Psoas muscle (tissue), 8 donors: ENCODE measurements around the gene AXIN1. TPM values are rescaled to one million over a fixed set of nuclear protein-coding genes. Genes with fewer than 3 reads are reported as not detected.

Experiments used
- ATAC-seq, 4 donors: fragments of 200-7000 bp; cut with Tn5 transposase; one replicate each; pipeline ENCODE4 v1.9.1; 2020; ENCODE audit warnings: moderate library complexity in 3 of 4, mild to moderate bottlenecking in 2 of 4
- DNase-seq, 2 donors: peaks; one replicate each; pipeline ENCODE4 v3.0.0-alpha.2; 2020
- H3K27ac ChIP-seq: fragments of 200-600 bp; one replicate; pipeline ENCODE4 v1.8.0; 2022
- H3K27me3 ChIP-seq, 3 donors: fragments of 200-600 bp in 1 of 3; one replicate each; pipeline versions ENCODE4 v1.6.1 to v1.8.0; 2013 to 2022; ENCODE audit warnings: low read length in 2 of 3, mild to moderate bottlenecking in 2 of 3, moderate library complexity in 1 of 3; ENCODE audit not compliant: insufficient read depth in 3 of 3
- H3K36me3 ChIP-seq, 2 donors: fragments of 200-600 bp in 1 of 2; one replicate each; pipeline versions ENCODE4 v1.6.1 to v1.8.0; 2013 to 2022; ENCODE audit warnings: low read depth in 1 of 2, mild to moderate bottlenecking in 1 of 2, moderate library complexity in 1 of 2; ENCODE audit not compliant: insufficient read depth in 1 of 2
- H3K4me1 ChIP-seq: fragments of 200-600 bp; one replicate; pipeline ENCODE4 v1.8.0; 2022
- H3K4me3 ChIP-seq: fragments of 200-600 bp; one replicate; pipeline ENCODE4 v1.8.0; 2022; ENCODE audit warnings: mild to moderate bottlenecking
- H3K9me3 ChIP-seq: fragments of 200-600 bp; one replicate; pipeline ENCODE4 v1.8.0; 2022
- CTCF ChIP-seq: fragments of 200-600 bp; IDR thresholded peaks from one replicate; pipeline ENCODE4 v1.8.0; 2022; ENCODE audit warnings: antibody characterized with exemption
- WGBS, 3 donors: extraction: QIAGEN DNeasy Blood & Tissue Kit; methylation state at CpG; one replicate each; pipeline versions ENCODE4 v1.1.6 to v1.1.7; 2013; 5-methylcytosine and 5-hydroxymethylcytosine counted together
- intact Hi-C, 2 donors: fragments of 100-400 bp; cut with DNase I; formaldehyde crosslinking; loops; one replicate each; pipeline versions ENCODE4 v1.11.0 to v1.14.2; 2022
- polyA plus RNA-seq, 3 donors: library from polyadenylated mRNA; stranded (reverse); fragments of 200-250 nt; gene quantifications; one replicate each; pipeline ENCODE4 v1.2.3, GENCODE V29; 2013
- total RNA-seq, 4 donors: library from RNA; stranded (reverse); fragmentation: NEBNext Ultra II Directional in 2 of 4; extraction: Animal tissue kit (Norgen Biotek cat#: 25700) in 2 of 4; gene quantifications; one replicate each; pipeline versions ENCODE4 v1.2.1 to v1.2.4, GENCODE V29; 2021 to 2023
- donor health status: healthy with polysubstance abuse.
- donor health status: DM: no; HTN: no; CAD: no; lungs with moderate emphysema.
- donor health status: Bipolar disorder and iron deficiency.
- donor health status: healthy.
- donor health status: DM: yes; HTN: yes; CAD: no.
- donor health status: DM: no; HTN: no; CAD: no.
- donor health status: DM: no; HTN: no; CAD: no.
- donor health status: DM: yes; HTN: yes; CAD: no.

AXIN1 gene
- total and polyA plus RNA-seq, 7 donors: 12.1 to 32.3 (median 23.2) TPM

GRCh38 chr16:376817-377418 is 24.4 kb upstream of the AXIN1 start:
- peaks cover 0 to 54% of the 10 kb centered on the region in 2 donors for H3K36me3 ChIP-seq
- no peaks in the 10 kb centered on the region for H3K27me3 ChIP-seq
- DNase-seq: no peak
- no peak overlapping the region for H3K27ac ChIP-seq
- 85 to 89% (median 86%) methylated on average over 22 to 26 of the region's 26 CpGs for WGBS, 3 donors
- TF ChIP-seq CTCF: no peak
- no peaks in the 10 kb centered on the region for H3K9me3 ChIP-seq
- intact Hi-C loops: no loop called here
- no peak for ATAC-seq
- no peak overlapping the region for H3K4me3 ChIP-seq
- peaks cover 8% of the 10 kb centered on the region for H3K4me1 ChIP-seq

- H3K36me3 ChIP-seq: peaks cover 0 to 60% of the 10 kb centered on the region in 2 donors
- no peak overlapping the region for H3K4me3 ChIP-seq
- DNase-seq (no peak), ATAC-seq (no peak)
- H3K9me3 ChIP-seq: no peaks in the 10 kb centered on the region
- 90 to 93% (median 91%) methylated on average over 42 to 44 of the region's 44 CpGs for WGBS, 3 donors
- intact Hi-C loops: no loop called here
- no peak overlapping the region for H3K27ac ChIP-seq
- TF ChIP-seq CTCF: no peak
- H3K4me1 ChIP-seq: peaks cover 9% of the 10 kb centered on the region
- no peaks in the 10 kb centered on the region for H3K27me3 ChIP-seq
Observed at GRCh38 chr16:375927-376816, 23.6 kb upstream of the AXIN1 start.

- peaks cover 0 to 60% of the 10 kb centered on the region in 2 donors for H3K36me3 ChIP-seq
- no peak for ATAC-seq
- WGBS, 3 donors: 93 to 97% (median 95%) methylated on average over 18 to 23 of the region's 23 CpGs
- H3K4me1 ChIP-seq: peaks cover 11% of the 10 kb centered on the region
- H3K27me3 ChIP-seq: no peaks in the 10 kb centered on the region
- H3K9me3 ChIP-seq: no peaks in the 10 kb centered on the region
- intact Hi-C loops: no loop called here
- TF ChIP-seq CTCF: no peak
- no peak overlapping the region for H3K4me3 ChIP-seq
- H3K27ac ChIP-seq: no peak overlapping the region
- DNase-seq: no peak
Observed at GRCh38 chr16:375212-375611, 22.7 kb upstream of the AXIN1 start.

- H3K27me3 ChIP-seq: no peaks in the 10 kb centered on the region
- H3K4me3 ChIP-seq: no peak overlapping the region
- H3K36me3 ChIP-seq: peaks cover 0 to 60% of the 10 kb centered on the region in 2 donors
- 92 to 95% (median 93%) methylated on average over 9 of the region's 9 CpGs for WGBS, 3 donors
- peaks cover 12% of the 10 kb centered on the region for H3K4me1 ChIP-seq
- no peak for ATAC-seq
- no peak overlapping the region for H3K27ac ChIP-seq
- DNase-seq: no peak
- no peaks in the 10 kb centered on the region for H3K9me3 ChIP-seq
- intact Hi-C loops: no loop called here
- TF ChIP-seq CTCF: no peak
Observed at GRCh38 chr16:374616-374926, 22.0 kb upstream of the AXIN1 start.
